SIG-M5 treated with dmso at 0.1 percent for 504 hours (cell line): ENCODE measurements around the gene ERO1B.
"Not testable (repeated sequence)": the region's sequence is repeated elsewhere in the genome, so short reads cannot be mapped to it uniquely, and the experiment has no call there.

ENCODE experiments used
- DNase-seq: peaks from one replicate; lab custom pipeline; 2025; ENCODE audit not compliant: unreplicated experiment; lab: John Stamatoyannopoulos, UW

Gene ERO1B

GRCh38 chr1:236281654-236282424 lies at the start of gene ERO1B:
Gene ERO1B, minus strand, starts transcription at chr1:236281958. Its CDS starts 175 bp downstream, at chr1:236281783.
- peak; percentile 97 for DNase-seq

- not testable (repeated sequence) for DNase-seq
Measured at GRCh38 chr1:236331412-236331811, 49.7 kb upstream of the ERO1B start.

GRCh38 chr1:236326432-236326831 lies 44.7 kb upstream of the ERO1B start:
- no peak for DNase-seq

- DNase-seq = no peak
Measured at GRCh38 chr1:236325567-236325966, 43.8 kb upstream of the ERO1B start.

- no peak for DNase-seq
Measured at GRCh38 chr1:236323819-236324411, 42.2 kb upstream of the ERO1B start.

- no peak for DNase-seq
Measured at GRCh38 chr1:236322566-236323409, 41.0 kb upstream of the ERO1B start.

- no peak for DNase-seq
Measured at GRCh38 chr1:236321101-236321500, 39.3 kb upstream of the ERO1B start.

- no peak for DNase-seq
Measured at GRCh38 chr1:236320671-236321070, 38.9 kb upstream of the ERO1B start.

- DNase-seq = no peak
Measured at GRCh38 chr1:236320214-236320613, 38.5 kb upstream of the ERO1B start.

GRCh38 chr1:236316437-236316836 lies 34.7 kb upstream of the ERO1B start:
- DNase-seq = no peak

- DNase-seq = no peak
Measured at GRCh38 chr1:236315518-236315917, 33.8 kb upstream of the ERO1B start.

- DNase-seq = no peak
Measured at GRCh38 chr1:236315092-236315491, 33.3 kb upstream of the ERO1B start.

- DNase-seq = not testable (repeated sequence)
Measured at GRCh38 chr1:236314050-236314449, 32.3 kb upstream of the ERO1B start.

- DNase-seq = no peak
Measured at GRCh38 chr1:236313427-236313826, 31.7 kb upstream of the ERO1B start.

GRCh38 chr1:236311040-236311439 lies 29.3 kb upstream of the ERO1B start:
- DNase-seq = no peak

GRCh38 chr1:236308827-236309226 lies 27.1 kb upstream of the ERO1B start:
- DNase-seq = no peak

- no peak for DNase-seq
Measured at GRCh38 chr1:236307435-236307834, 25.7 kb upstream of the ERO1B start.

- DNase-seq = no peak
Measured at GRCh38 chr1:236304682-236305081, 22.9 kb upstream of the ERO1B start.

GRCh38 chr1:236303675-236304074 lies 21.9 kb upstream of the ERO1B start:
- DNase-seq = no peak

- no peak for DNase-seq
Measured at GRCh38 chr1:236302941-236303340, 21.2 kb upstream of the ERO1B start.

- no peak for DNase-seq
Measured at GRCh38 chr1:236301958-236302335, 20.2 kb upstream of the ERO1B start.
